Measurements from ENCODE around the gene CTDP1.

Gene CTDP1

DNA sequence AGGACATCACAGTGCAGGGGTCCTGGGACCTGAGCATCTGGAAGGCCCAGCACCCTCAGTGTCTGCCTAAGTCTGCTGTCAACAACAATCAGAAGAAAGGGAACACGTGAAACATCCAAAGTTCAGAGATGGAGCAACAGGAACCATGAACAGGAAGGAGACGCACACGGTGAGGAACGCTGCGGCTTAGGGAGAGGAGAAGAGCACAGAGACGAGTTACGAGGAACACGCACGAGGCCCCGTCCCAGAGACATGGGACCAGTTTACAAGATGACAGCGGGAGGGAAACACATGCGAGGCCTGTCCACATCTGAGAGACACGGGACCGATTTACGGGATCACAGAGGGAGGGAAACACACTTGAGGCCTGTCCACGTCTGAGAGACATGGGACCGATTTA is 115.2 kb downstream of the CTDP1 start:
- no peak overlapping the region for H3K4me3 ChIP-seq (ENCODE audit: low read depth in 1 of 2, low read length in 1 of 2)
- peaks cover 80 to 85% of the 10 kb centered on the region in 2 experiments for H3K4me1 ChIP-seq (ENCODE audit: control insufficient read depth in 1 of 2, insufficient read depth in 1 of 2, low read depth in 1 of 2, low read length in 1 of 2)
- H3K27me3 ChIP-seq = peaks cover 57% of the 10 kb centered on the region

GRCh38 chr18:79795446-79795845 is 115.8 kb downstream of the CTDP1 start:
- H3K27me3 ChIP-seq = peaks cover 57% of the 10 kb centered on the region
- H3K4me1 ChIP-seq (ENCODE audit: control insufficient read depth in 1 of 2, insufficient read depth in 1 of 2, low read depth in 1 of 2, low read length in 1 of 2) = peaks cover 75 to 81% of the 10 kb centered on the region in 2 experiments
- no peak overlapping the region for H3K4me3 ChIP-seq (ENCODE audit: low read depth in 1 of 2, low read length in 1 of 2)
- no peak for TF ChIP-seq CTCF (IDR thresholded peaks at IDR 0.05)
- H3K36me3 ChIP-seq = no peaks in the 10 kb centered on the region
- no peaks in the 10 kb centered on the region for H3K9me3 ChIP-seq
- H3K27ac ChIP-seq = no peak overlapping the region

More for the DNA sequence above, 115.2 kb downstream of the CTDP1 start:
- TF ChIP-seq CTCF (IDR thresholded peaks at IDR 0.05) = no peak
- Histone ChIP-seq H3K9me3 (no peaks in the 10 kb centered on the region), H3K36me3 (no peaks in the 10 kb centered on the region), H3K27ac (peak overlapping the region; percentile 41)

DNA sequence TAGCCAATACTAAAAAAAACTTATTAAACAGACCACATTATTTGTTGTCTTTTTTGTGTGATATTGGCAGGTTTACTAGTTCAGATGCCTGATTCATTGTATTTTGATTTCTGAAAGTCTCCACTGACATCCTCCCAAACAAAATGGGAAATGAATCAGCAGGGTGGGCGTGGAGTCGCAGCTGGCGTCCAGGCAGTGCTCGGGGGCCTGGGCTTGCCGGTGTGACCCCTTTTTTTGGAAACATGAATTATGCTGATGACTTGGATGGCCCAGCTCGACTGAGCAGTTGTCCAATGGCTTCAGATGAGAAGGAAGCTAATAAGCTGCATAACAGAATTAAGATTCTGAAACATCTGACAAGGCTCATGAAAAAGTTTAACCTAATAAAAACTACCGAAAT is 116.4 kb downstream of the CTDP1 start:
- H3K9me3 ChIP-seq = no peaks in the 10 kb centered on the region
- TF ChIP-seq CTCF (IDR thresholded peaks at IDR 0.05) = no peak
- no peak overlapping the region for H3K4me3 ChIP-seq (ENCODE audit: low read depth in 1 of 2, low read length in 1 of 2)
- H3K27me3 ChIP-seq = peaks cover 55% of the 10 kb centered on the region
- H3K36me3 ChIP-seq = no peaks in the 10 kb centered on the region
- H3K4me1 ChIP-seq (ENCODE audit: control insufficient read depth in 1 of 2, insufficient read depth in 1 of 2, low read depth in 1 of 2, low read length in 1 of 2) = peaks cover 69 to 76% of the 10 kb centered on the region in 2 experiments
- H3K27ac ChIP-seq = no peak overlapping the region

DNA sequence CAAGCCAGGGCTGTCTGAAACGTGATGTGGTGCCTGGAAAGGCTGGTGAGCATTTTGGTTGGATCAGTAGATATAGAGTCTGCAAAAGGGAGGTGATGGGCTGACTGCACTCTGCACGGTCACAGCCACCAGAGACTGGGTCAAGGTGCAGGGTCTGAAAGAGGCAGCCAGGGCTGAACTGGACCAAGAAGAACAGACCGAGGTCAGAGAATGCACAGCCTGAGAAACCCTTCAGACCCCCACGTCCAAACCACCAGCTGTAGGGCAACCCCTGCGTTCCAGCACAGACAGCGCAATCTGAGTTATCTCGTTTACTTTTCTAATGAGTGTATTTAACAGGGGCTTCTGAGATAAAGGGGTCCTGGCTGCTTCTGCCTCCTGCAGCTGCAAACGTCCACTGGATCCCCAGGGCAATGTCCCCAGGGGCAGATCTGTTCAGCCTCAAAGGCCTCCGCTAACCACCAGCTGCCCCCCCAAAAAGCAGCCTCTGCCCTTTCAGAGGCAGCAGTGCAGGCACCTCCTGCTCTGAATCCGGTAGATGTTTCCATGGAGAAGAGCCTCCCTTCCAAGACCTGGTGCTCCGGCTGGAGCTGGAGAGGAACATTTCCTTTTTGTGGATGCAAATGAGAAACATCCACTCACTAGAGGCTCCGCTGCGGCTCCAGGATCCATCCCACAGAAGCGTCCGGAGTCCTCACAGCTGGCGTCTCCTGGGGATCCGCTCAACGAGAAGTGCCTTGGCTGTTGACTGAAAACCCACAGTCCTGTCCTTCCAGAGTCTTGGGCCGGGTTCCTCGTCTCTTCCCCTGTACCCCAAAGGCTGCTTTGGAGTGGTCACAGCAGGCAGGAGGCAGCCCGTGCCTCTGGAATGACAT is 117.2 kb downstream of the CTDP1 start:
- Histone ChIP-seq H3K4me3 (ENCODE audit: low read depth in 1 of 2, low read length in 1 of 2) (no peak overlapping the region), H3K36me3 (no peaks in the 10 kb centered on the region), H3K4me1 (ENCODE audit: control insufficient read depth in 1 of 2, insufficient read depth in 1 of 2, low read depth in 1 of 2, low read length in 1 of 2) (peaks cover 61 to 68% of the 10 kb centered on the region in 2 experiments), H3K27me3 (peaks cover 53% of the 10 kb centered on the region), H3K9me3 (no peaks in the 10 kb centered on the region), H3K27ac (no peak overlapping the region)
- no peak for TF ChIP-seq CTCF (IDR thresholded peaks at IDR 0.05)

GRCh38 chr18:79797518-79798345 is 118.1 kb downstream of the CTDP1 start, which contains the start of gene KCNG2:
TSS of gene KCNG2 (plus strand) at chr18:79797938. CDS start at chr18:79863668, 65,730 bp downstream.
- peak within 1 kb of the TSS; percentile 15 to 54 for H3K4me3 ChIP-seq (ENCODE audit: low read depth in 1 of 2, low read length in 1 of 2)
- peaks cover 53% of the 10 kb centered on the region for H3K27me3 ChIP-seq
- H3K36me3 ChIP-seq = no peaks in the 10 kb centered on the region
- no peak for TF ChIP-seq CTCF (IDR thresholded peaks at IDR 0.05)
- H3K4me1 ChIP-seq (ENCODE audit: control insufficient read depth in 1 of 2, insufficient read depth in 1 of 2, low read depth in 1 of 2, low read length in 1 of 2) = peaks cover 52 to 58% of the 10 kb centered on the region in 2 experiments
- no peak within 1 kb of the TSS for H3K27ac ChIP-seq
- H3K9me3 ChIP-seq = no peaks in the 10 kb centered on the region

Measured in neutrophil (primary cell).